ENCODE measurements around the gene RANBP1.

Gene RANBP1

DNA sequence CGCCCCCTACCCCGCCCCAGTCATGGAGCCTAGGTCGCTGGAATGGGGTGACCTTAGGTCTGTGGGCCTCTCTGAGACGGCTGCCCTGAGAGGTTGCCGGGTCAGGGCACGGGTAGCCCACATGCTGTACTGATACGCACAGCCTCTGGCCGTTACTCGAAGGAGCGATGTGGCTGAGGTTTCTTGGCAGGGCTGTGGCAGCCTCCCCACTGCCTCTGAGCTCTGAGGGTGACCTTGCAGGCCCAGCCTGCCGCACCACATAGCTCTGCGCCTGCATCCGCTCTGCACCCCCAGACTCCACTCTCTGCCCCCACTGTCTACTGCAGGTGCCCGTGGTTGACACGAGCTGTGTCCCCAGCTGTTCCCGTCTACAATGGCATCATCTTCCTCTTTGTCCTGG, 23.0 kb downstream of the RANBP1 start:
- no peak for DNase-seq

DNA sequence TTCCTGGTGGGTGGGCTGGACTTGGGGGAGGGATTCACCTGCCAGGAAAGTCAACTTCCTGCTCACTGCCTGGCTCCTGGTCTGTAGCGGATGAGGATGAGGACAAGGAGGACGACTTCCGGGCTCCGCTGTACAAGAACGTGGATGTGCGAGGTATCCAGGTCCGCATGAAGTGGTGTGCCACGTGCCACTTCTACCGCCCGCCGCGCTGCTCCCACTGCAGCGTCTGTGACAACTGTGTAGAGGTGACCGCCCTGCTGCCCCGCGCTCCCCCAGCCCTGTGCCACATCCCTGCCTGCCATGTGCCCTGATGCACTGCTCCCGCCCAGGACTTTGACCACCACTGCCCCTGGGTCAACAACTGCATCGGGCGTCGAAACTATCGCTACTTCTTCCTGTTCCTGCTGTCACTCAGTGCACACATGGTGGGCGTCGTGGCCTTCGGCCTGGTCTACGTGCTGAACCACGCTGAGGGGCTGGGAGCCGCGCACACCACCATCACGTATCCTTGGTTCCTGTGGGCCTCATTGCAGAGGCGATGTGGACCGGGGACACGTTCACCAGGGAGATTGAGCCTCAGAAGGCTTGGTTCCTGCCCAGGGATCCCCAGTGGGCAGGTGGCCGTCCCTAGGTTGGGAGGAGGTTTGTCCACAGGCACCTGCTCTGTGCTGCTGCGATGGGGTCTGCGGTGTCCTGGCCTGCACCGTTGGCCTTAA, 23.6 kb downstream of the RANBP1 start:
- no peak for DNase-seq

GRCh38 chr22:20140107-20140445, 24.2 kb downstream of the RANBP1 start:
- DNase-seq = no peak

GRCh38 chr22:20140521-20140964, 24.6 kb downstream of the RANBP1 start:
- no peak for DNase-seq

DNA sequence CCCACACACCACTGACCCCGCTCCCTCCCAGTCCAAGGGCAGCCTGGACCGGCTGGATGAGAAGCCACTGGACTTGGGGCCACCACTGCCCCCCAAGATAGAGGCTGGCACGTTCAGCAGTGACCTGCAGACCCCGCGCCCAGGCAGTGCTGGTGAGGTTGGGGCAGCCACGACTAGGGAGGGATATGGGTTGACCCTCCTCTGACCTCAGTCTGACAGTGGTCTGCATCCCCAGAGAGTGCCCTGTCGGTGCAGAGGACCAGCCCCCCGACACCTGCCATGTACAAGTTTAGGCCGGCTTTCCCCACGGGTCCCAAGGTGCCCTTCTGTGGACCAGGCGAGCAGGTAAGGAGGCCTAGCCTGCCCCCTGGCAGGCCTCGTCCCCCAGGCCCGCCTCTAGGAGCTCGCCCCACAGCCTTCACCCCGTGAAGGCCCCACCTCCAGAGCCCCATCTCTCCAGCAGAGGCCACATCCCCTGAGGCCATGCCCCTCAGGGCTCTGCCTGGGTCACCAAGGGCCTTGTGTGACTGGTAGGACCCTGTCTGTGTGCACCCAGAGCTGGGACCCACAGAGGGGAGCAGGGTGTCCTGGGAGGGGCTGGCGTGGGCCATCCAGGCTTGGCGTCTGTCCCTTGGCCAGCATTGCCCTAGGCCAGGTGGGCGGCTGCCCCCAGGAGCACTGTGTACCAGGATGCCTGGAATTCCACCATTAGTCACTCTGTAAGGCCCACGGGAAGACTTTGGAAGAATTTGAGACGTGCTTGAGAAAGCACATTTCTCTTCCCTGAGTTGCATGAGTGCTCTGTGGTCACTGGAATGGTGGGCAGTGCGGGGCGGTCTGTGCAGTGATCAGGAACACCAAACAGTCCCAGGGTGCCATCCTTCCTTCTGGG, 25.5 kb downstream of the RANBP1 start:
- no peak for DNase-seq

DNA sequence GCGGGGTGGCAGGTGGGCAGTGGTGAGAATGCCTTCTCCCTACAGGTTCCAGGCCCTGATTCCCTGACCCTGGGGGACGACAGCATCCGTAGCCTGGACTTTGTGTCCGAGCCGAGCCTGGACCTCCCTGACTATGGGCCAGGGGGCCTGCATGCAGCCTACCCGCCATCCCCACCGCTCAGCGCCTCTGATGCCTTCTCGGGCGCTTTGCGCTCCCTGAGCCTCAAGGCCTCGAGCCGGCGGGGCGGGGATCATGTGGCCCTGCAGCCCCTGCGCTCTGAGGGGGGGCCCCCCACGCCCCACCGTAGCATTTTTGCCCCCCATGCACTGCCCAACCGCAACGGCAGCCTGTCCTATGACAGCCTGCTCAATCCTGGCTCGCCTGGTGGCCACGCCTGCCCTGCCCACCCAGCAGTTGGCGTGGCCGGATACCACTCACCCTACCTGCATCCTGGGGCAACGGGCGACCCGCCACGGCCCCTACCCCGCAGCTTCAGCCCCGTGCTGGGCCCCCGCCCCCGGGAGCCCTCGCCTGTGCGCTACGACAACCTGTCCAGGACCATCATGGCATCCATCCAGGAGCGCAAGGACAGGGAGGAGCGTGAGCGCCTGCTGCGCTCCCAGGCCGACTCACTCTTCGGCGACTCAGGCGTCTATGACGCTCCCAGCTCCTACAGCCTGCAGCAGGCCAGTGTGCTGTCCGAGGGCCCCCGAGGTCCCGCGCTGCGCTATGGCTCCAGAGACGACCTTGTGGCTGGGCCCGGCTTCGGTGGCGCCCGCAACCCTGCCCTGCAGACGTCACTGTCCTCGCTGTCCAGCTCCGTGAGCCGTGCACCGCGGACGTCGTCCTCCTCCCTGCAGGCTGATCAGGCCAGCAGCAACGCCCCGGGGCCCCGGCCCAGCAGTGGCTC, 27.1 kb downstream of the RANBP1 start:
- no peak for DNase-seq

GRCh38 chr22:20143883-20144665, 28.2 kb downstream of the RANBP1 start:
- no peak for DNase-seq

GRCh38 chr22:20145206-20145831, 29.4 kb downstream of the RANBP1 start:
- DNase-seq = no peak

DNA sequence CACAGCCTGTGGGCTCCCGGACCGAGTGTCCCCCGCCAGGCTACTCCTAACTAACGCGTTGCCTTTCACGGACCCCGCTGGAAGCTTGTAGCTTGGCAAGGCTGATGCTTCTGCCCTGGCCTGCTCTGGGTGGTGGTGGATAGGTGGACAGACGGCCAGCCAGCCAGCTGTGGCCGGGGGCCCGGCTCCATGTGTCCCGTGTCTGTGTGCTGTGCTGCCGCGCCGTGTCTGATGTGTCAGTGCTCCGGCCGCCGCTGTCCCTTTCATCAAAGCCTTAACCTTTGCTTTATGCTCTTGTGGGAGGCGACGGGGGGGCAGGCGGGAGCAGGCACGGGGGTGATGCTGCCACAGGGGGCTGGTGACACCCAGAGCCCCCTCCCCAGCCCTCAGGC, 29.9 kb downstream of the RANBP1 start:
- no peak for DNase-seq

- DNase-seq = no peak
These were observed 30.9 kb downstream of the RANBP1 start for GRCh38 chr22:20146777-20147176.

GRCh38 chr22:20147237-20147988, 31.5 kb downstream of the RANBP1 start:
- DNase-seq = no peak

- no peak for DNase-seq
These were observed 32.5 kb downstream of the RANBP1 start for GRCh38 chr22:20148414-20148813.

DNA sequence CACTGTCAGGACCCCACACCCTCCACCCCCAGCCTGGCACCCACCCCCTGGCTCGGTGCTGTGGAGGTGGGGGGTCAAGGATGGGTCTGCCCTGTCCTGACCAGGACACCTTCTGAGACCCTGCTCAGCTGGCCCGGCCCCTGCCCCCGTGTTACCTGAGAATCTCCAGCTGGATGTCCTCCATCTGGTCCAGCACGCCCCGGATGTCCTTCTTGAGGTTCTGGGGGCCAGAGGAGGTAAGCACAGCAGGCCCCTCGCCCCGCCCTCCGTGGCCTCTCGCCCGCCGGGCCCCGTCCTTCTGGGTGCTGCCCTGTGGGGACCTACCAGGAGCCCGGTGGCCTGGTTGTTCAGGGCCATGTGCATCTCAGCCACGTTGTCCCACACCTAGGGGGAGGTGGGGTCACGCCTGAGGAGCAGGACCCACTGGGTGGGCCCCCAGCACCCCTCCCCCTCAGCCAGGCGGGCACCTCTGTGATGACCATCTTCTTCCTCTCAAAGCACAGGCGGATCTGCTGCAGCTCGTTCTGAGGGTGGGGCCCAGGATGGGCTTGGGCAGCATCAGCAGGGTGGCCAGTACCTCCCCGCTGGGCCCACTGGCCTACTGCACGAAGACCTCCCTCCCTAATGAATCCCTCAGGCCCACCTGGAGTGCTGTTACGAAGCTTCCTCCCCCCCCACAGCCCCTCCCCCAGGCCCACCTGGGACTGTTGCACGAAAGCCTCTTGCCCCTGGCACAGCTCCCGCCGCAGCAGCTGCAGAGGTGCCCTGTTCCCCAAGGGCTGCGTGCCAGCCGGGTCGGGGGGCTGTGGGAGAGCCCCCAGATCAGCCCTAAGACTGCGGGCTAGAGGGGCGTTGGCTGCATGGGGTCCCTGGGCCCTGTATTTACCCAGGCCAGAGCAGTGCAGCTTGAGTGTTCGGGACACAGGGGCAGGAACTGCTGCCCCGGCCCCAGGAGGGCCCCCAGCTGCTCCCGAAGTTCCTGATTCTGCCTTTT, 33.6 kb downstream of the RANBP1 start:
- peak; percentile 54 for DNase-seq

- DNase-seq = no peak
These were observed 34.7 kb downstream of the RANBP1 start, which contains the start of gene CCDC188 for GRCh38 chr22:20150381-20151275. CCDC188 (minus strand) TSS chr22:20151055; CDS start chr22:20150986, 69 bp downstream.

GRCh38 chr22:20151276-20151588, 35.3 kb downstream of the RANBP1 start:
- DNase-seq = no peak

GRCh38 chr22:20152464-20152890, 36.6 kb downstream of the RANBP1 start:
- DNase-seq = no peak

GRCh38 chr22:20153945-20154344, 38.0 kb downstream of the RANBP1 start:
- DNase-seq = no peak

DNA sequence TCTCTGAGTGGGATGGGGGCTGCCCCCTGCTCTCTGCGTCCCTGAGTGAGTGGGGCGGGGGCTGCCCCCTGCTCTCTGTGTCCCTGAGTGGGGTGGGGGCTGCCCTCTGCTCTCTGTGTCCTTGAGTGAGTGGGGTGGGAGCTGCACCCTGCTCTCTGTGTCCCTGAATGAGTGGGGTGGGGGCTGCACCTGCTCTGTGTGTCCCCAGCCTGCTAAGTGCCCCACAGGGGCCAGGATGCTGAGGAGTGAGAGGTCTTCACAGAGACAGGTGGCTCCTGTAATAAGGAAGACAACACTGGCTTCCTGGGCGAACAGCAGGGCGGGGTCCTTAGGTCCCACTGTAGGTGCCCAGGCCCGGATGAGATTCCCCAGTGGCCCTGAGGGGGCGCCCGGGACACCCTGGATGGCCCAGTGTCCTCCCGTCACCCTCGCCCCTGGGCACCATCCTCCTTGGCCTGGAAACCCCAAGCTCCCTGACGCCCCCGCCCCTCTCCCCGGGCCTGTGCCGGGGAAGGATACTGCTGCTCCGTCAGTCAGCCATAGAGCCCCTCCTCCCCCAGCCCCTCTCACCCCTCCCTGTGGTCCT, 38.8 kb downstream of the RANBP1 start:
- peak; percentile 63 for DNase-seq
